IPS-18c (cell line): ENCODE data around the gene AMOTL2.

Source experiments
- H3K4me3 ChIP-seq: 2 replicates; pipeline ENCODE4 v1.7.0; 2013; ENCODE audit warnings: low read depth, mild to moderate bottlenecking, low read length, moderate library complexity; ENCODE audit not compliant: insufficient read depth
- H3K9me3 ChIP-seq: one replicate; pipeline ENCODE4 v1.6.1; 2013; ENCODE audit warnings: mild to moderate bottlenecking, low read length, moderate library complexity; ENCODE audit not compliant: control insufficient read depth, insufficient read depth

AMOTL2 gene

DNA sequence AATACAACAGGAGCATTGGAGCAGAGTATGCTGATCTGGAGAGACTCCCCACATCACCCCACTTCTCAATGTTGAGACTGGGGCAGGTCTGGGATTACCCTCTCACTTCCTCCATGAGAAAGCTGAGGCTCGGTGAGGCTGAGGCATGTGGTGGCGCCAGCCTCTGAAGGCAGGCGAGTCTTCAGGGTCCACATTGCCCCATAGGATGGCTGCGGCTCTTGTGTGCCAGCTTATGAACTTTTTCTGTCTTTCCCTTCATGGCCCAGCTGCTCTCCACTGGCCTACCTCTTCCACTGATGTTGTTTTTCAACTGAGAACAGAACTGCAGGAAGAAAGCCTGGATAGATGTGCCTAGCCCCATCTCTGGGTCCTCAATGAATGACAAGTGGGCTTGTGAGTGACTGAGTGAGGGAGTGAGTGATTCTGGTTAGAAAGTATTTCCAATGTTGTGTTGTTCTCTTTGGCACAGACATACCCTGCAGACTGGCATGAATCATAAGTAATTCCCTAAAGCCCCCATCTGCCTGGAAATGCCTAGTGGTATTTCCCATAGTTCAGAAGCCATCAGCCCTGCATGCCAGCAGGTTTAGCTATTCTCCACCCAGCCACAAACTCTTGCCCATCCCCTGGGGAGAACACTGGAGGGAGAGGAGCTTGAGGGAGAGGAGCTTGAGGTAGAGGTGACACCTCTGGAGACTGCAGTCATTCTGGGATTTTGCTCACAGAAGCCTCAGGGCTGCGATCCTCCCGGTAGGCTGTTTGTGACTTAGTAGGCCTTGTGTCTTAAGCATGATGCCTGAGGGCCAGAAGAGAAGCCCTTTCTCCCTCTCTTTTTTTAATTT, 56.9 kb downstream of the AMOTL2 start:
- Histone ChIP-seq H3K9me3 (no peaks in the 10 kb centered on the region), H3K4me3 (no peak overlapping the region)

DNA sequence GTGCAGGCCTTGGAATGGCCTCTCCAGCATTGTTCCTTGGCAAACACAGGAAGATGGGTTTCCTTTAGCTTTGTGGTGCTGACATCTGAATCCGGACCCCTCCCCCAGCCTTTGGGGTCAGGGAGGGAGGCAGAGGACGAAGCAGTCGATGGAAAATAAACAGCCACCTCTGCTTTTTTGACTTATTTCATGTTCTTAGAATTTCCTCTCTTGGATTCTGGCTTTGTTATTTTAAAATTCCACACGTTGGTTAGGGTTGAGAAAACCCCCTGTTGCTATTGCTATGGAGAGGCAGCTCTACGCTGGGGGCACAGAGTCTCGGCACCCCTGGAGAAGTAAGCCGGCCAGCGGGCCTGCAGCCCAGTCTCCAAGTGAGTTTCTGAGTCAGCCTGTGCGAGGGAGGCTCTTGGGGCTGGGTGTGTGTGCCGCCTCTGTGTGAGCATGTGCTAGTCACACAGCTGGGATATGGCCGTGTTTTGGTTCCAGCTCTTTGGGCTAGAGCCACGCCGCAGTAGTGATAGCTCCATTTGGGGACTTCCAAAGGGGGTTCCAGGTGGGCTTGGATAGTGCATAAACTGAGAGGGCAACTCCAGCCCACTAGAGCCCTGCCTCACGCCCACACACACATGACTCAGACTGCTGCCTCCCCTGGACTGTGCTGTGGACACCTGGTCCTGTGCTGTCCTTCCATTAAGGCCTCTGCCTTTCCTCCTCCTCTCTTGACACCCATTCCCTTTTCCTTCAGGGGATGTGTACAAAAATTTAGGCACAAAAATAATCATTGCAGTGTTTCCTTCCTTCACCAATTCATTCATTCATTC, 58.8 kb downstream of the AMOTL2 start:
- Histone ChIP-seq H3K4me3 (no peak overlapping the region), H3K9me3 (no peaks in the 10 kb centered on the region)

DNA sequence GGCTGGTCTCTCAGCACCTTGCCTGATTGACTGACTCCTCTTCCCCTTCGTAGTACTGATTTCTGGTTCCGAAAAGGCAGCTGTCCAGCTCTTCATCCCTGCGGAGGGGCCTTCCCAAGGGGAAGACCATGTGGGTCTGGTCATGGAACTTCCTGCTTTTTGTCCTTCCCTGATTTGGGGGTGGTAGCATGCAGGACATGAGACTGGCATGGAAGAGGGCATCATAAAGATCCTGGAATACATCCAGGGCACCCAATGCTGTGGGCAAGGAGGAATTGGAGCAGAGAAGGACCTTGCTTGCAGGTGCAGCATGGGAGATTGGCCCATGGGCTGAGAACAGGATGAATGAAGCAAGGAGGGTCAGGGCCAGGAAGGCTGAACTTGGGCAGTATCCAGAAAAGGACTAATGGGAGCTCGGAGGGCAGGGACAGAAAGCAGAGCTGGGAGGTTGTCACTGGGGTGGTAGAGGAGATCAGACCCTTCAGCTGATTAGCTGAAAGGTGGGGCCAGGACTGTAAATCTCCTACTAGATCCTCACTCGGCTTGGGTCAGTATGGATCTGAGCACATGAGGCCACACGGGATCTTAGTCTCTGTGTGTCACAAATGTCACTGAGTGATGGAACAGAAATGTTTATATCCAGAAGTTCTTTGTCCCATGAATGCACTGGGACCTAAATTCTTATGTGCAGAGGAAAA, 59.5 kb downstream of the AMOTL2 start:
- no peaks in the 10 kb centered on the region for H3K9me3 ChIP-seq
- H3K4me3 ChIP-seq, result no peak overlapping the region

DNA sequence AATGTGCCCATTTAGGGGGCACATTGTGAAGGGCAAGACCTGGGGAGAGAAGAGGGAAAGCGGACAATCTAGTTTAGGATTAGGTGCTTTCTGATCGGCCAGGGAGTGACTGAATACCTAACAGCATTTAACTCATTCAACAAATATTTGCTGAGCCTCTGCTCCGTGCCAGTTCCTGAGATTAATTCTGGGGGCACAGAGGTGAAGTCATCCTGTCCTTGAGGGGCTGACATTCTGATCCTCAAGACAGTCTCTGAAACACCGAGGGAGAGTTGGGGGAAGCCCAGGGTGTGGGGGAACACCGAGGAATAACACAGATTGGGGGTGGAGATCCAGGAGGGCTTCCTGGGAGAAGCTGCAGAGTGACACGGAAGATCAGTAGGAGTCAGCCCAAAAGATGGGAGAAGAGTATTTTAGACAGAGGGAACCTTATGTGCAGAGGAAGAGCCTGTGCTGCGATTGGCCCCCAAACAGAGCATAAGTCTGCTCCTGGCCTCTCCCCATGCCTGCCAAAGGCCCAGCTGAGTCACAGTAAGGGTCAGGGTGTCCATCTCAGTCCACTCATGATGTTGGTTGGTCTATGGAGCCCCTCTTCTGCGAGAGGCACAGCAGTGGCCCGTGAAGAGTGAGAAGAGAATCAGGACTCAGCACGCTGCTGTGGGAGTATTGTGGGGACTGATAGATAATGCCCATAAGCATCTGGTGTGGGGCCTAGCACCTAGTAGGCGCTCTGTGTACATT, 60.2 kb downstream of the AMOTL2 start:
- Histone ChIP-seq H3K4me3 (peak overlapping the region; percentile 49; the same call in 1 of the 2 replicates), H3K9me3 (peaks cover 2% of the 10 kb centered on the region)

DNA sequence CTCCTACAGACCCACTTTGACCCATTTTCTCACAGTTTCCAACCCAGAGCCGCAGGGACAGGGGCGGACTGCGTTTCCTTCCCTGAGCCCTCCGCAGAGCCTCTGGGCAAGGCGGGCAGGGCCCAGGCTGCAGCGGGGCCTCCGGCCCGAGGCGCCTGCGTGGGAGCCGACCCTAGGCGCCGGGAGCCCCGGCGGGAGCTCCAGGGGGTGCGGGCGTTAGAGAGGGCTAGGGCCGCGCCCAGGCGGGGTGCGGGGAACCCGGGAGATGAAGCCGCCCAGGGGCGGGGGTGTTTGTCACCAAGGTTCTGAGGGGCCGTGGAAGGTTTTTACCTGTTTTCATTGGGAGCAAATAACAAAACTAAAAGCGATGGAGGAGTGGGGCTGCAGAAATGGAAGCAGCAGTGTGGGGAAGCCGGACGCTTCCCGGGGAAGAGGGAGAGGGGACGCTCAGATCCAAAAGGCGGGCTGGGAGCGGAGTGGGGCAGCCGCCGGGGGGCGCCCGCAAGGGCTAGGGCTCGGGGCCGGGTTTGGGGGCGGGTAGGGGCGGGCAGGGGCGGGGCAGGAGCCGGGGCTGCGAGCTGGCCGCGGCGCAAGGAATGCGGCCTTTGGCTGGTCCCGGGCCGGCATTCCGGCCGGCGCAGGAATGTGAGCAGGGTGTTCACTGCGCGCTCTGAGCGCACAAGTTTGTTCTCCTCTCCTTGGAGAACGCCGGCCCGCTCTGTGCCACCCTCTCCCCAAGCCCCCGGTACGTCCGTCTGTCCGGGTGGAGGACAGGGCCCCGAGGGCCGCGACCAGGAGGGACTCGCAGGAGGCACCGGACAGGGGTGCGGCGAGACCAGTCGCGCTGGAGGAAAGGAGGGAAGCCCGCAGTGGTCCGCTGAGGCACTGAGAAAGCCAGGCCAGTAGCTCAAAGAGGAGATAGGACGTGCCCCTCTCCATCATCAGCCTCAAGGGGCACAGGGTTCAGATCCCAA, 61.1 kb downstream of the AMOTL2 start:
- peak overlapping the region; percentile 49 for H3K4me3 ChIP-seq
- H3K9me3 ChIP-seq, result peaks cover 2% of the 10 kb centered on the region

DNA sequence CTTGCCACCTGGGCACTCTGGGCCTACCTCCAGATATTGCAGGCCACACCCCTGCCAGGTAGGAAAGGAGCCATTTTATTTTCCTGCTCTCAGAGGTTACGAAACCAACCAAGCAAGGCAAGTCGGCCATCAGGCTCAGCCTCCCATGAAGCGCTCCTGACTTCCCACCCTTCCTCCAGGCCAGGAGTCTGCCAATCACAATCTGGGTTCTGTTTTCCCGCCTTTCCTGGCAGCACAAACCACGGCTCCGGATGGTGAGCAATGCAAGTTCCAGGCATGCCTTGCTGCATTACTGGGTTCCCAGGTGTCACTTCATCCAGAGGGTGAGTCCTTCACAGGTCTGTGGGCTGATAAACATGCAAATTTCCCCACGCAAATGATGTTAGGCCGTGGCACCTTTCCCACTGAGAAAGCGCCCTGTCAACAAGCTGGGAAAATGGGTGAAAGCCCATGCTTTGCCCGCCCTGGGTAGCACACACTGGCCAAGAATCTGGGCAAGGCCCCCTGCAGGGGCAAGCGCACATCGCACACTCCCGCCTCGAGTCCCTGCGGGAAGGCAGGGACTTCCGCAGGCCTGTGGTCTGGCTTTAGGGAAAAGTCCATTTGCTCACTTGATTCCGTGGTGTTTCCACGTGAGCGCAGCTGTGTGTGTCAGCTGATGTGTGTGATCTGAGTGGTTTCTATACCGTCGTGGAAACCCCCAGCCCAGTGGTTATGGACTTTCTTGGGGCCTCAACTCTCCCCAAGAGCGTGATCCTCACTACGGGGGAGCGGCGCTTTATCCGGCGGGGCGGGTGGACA, 62.0 kb downstream of the AMOTL2 start:
- peaks cover 2% of the 10 kb centered on the region for H3K9me3 ChIP-seq
- no peak overlapping the region for H3K4me3 ChIP-seq

DNA sequence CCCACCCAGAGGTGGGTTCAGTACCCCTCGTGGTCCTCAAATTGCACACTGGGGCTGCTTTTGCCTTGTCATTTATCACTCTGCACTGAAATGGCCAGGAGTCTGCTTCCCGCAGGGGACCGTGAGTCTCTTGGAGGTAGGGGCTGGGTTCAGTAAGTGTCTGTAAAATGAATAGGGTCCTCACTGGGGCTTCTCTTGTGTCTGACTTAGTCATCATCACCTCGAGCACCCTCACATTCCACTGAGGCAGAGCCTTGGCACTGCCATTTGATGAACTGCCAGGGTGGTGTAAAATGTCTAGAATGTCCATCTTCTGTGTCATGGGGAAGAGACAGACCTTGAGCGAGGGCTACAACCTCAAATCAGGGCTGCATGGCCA, 62.6 kb downstream of the AMOTL2 start:
- Histone ChIP-seq H3K4me3 (no peak overlapping the region), H3K9me3 (peaks cover 2% of the 10 kb centered on the region)

DNA sequence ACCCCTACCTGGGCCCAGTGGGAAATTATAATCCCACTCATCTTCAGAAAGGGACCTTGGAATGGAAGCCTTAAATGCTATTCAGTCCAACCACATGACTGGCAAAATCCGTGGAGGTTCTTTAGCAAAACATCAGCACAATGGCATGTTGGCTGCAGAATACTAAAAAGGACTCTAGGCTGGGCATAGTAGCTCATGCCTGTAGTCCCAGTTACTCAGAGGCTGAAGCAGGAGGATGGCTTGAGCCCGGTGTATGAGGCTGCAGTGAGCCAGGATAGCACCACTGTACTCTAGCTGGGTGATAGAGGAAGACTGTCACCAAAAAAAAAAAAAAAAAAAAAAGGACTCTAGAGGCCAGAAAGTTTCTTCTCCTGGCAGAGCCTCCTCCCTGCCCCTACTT, 63.0 kb downstream of the AMOTL2 start:
- H3K4me3 ChIP-seq, result no peak overlapping the region
- peaks cover 2% of the 10 kb centered on the region for H3K9me3 ChIP-seq

DNA sequence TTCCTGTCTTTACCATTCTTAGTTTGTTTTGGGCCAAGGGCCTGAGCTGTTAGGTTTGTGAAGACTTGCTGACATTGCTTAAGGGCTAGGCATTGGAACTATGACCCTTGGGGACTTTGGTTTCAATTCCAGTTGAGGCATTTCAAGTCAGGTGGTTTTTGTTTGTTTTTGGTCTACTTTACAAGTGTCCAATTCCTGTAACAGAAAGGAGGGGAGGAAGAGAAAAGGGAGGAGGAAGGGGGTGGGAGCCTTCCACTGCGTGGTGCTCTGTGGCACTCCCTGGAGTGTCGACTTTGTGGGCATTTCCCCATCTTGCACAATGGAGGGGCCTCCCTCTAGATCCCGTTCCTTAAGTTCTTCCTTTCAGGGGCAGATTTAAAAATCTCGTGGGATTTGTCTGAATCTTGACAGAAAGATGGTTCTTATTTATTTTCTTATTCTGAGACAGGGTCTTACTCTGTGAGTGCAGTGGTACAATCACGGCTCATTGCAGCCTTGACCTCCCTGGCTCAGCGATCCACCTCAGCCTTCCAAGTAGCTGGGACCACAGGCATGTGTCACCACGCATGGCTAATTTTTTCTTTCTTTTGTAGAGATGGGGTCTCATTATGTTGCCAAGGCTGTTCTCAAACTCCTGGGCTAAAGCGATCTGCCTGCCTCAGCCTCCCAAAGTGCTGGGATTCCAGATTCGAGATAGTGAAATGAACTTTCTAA, 64.1 kb downstream of the AMOTL2 start:
- H3K4me3 ChIP-seq, result no peak overlapping the region
- H3K9me3 ChIP-seq, result peaks cover 2% of the 10 kb centered on the region

DNA sequence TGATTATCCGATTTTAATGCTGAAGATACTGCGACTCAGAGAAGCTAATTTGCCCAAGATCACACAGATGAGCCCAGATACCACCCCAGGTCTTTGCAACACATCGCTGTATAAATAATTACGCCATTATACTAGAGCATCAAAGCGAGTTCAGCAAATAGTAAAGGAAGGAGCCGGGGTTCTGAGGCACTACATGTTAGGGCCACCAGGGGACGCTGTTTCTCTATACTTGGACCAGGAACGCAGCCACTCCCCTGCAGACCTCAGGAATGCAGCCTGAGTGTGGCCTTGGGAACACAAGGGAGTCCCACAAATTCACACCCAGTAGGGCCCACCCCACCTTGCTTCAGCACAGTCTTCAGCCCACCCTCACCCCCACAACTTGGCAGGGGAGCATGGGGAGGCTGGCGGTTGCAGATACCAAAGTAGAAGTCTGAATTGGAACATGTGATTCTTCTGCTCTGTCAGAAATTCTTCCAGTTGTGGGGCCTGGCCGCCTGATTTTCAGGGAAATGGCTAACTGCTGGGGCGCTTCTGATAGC, 65.8 kb downstream of the AMOTL2 start:
- peaks cover 2% of the 10 kb centered on the region for H3K9me3 ChIP-seq
- H3K4me3 ChIP-seq, result no peak overlapping the region

DNA sequence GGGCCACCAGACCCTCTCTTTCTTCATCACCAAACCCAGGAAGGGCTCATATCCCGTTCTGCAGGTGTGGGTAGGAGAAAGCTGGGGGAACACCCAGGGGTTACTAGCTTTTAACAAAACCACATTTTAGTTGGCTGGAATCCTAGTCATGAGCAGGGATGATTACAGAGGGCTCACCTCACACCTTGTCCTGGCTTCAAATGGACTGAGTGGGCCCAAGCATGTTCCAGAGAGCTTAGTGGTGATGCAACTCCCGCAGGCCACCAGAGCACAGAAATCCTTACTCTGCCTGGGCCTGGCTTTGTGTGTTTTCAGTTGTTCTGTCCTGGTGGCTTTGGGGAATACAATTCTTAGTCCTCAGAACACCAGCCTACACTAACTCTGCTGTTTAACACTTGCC, 66.8 kb downstream of the AMOTL2 start:
- Histone ChIP-seq H3K9me3 (peaks cover 2% of the 10 kb centered on the region), H3K4me3 (no peak overlapping the region)

DNA sequence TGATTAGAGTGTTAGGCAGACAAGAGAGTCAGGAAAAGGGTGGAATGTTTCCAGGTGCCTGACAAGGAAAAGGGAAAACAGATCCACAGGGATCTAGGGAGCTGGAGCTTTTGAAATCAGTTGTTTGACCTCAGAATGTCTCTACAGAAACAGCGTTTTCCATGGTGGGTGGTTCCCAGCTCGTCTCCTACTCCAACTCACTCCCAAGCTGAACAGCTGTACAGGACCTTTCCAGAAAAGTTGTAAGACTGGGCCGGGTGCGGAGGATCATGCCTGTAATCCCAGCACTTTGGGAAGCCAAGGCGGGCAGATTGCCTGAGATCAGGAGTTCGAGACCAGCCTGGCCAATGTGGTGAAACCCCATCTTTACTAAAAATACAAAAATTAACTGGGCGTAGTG, 67.9 kb downstream of the AMOTL2 start:
- Histone ChIP-seq H3K9me3 (peaks cover 2% of the 10 kb centered on the region), H3K4me3 (no peak overlapping the region)
